CD4-positive, alpha-beta T cell treated with Interleukin-17A for 4 hours (primary cell): ENCODE data around the gene FAM209B.
A peak's percentile ranks its signal among the peaks of the same experiment; 100 is the strongest.
"Not testable (repeated sequence)": the region's sequence is repeated elsewhere in the genome, so short reads cannot be mapped to it uniquely, and the experiment has no call there.

Source experiments
- DNase-seq: peaks from one replicate; pipeline ENCODE4 v3.0.0-alpha.2; 2020; ENCODE audit warnings: mixed read lengths

The FAM209B gene, protein sequence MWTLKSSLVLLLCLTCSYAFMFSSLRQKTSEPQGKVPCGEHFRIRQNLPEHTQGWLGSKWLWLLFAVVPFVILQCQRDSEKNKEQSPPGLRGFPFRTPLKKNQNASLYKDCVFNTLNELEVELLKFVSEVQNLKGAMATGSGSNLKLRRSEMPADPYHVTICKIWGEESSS

DNA sequence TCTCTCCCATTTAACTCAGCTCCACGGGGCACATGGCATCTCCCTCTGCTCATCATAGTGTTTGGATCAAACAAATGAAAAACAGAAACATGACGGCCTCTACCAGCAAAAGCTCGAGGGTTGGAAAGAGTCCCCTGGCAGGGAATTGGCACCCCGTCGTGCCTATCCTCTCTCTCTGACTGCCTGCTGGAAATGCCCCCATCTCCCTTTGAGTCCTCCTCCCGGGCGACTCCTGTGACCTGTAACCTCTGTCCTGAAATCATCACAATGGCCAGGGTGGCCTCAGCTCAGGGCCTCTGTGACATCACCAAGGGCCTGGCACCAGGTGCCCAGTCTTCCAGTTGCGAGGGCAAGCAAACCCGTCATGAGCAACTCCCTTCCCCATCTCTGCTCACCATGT is at the start of gene FAM209B:
FAM209B (plus strand) TSS at position 301 of the 400 bp plus-strand sequence; CDS start at position 397, 96 bp downstream.
- DNase-seq = not testable (repeated sequence)

DNA sequence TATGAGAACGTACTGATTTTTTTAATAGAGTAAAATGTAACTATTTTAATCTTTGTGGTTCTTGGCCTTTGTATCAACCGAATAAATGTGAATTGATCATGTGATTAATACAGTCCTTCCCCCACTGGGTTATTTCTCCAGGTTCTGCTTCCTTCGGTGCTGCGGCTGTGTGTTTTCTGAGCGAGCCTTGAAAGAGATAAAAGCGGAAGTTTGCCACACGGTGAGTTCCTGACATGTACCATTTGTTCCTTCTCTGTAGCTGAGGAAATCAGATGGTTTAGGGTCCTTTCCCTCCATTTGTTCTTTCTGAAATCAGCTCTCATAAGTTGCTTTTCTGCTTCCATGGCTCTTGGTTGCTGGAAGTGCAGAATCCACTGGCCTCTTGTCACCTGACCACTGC is 49.1 kb upstream of the FAM209B start:
- DNase-seq = peak; percentile 37

DNA sequence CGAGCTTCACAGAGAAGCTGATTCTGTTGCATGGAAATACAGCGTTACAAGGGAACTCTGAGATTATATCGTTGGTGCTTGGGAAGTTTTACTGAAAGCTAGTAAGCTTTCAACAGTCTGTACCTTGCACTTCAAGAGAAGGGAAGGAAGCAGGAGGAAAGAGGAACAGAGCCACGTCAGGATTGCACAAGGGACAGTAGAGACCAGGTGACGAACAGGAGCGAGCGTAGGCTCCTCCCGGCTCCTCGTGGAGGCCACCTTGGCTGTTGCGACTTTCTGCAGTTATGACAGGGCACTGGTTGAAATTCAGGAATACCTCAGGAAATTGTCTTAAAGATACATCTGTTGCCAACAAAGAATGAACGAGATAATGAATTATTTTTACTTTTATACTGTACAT is 45.8 kb upstream of the FAM209B start:
- no peak for DNase-seq

GRCh38 chr20:56488566-56488965 is 44.5 kb upstream of the FAM209B start:
- no peak for DNase-seq

DNA sequence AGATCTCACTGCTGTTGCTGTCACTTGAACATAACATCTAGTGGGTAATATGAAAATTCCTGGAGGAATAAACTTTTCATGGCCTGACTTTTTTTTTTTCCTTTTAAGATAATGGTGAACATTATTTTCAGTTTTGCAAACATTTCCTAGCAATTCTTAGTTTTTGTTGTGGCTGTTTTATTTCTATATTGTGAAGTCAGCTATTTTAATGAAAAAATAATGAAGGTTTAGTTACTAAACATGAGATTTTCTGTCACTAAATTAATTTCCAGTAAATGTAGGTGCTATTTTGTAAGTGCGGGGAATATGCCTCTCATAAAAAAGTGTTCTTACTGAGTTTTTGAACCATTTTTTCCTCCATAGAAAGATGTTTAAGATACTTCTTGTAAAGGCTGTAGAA is 31.9 kb upstream of the FAM209B start:
- DNase-seq = no peak

DNA sequence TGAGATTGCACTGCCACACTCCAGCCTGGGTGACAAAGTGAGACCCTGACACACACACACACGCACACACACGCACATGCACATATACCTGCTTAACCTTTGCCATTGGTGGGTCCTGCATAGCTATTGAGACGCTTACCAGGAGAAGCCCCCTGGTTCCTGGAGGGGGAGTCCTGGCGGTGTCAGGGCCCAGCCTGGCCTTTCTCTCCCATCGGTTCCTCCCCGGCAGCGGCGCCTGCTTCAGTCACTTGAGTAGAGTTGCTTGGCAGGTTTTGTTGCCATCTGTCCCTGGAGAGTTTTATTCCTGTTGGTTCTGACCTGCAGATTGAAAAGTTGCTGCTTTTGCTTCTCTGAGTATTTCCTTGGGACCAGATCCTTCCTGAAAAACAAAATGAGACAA is 29.1 kb upstream of the FAM209B start:
- no peak for DNase-seq

- peak; percentile 37 for DNase-seq
These were observed 28.6 kb upstream of the FAM209B start for GRCh38 chr20:56504373-56505005.

- no peak for DNase-seq
These were observed 26.9 kb upstream of the FAM209B start for GRCh38 chr20:56506103-56506502.

GRCh38 chr20:56511926-56512325 is 21.1 kb upstream of the FAM209B start:
- DNase-seq = no peak

DNA sequence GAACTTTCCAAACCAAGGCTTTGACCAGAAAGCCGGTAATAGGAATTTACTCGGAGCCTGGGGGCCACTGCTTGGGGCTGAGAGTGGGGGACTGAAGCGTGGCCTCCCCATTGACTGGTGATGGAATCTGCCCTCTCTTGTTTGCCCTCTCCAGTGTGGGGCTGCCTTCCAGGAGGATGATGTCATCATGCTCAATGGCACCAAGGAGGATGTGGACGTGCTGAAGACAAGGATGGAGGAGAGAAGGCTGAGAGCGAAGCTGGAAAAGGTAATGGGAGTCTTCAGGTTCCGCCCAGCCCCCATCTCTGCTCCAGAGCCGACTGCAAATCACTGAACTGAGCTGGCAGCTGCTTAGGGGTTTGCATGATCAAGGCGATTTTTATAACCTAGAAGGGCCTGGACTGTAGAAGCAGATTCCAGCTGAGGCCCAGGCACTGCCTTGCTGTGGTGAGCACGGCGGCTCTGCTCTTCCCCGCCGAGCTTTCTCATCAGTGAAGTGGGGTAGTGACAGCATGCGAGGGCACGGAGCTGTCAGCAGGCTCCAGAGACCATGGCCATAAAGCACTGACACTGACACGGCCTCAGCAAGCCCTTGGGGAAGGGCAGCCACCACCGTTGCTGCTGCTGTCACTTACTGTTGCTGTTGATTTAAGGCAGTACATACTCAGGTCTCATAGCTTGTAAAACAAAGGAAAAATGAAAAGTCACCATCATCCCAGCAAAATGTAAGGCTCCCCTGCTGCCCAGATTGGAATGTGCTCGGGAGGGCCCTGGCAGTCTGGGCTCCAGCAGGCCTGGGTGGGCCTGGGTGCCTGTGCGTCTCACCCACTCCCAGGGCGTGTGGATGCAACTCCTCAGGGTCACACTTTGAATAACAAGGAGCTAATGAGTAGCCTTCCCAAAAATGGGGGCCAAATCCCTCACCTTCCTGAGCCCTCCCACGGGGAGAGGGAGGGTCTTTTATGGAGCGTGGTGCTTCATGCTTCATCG is 19.6 kb upstream of the FAM209B start:
- no peak for DNase-seq

GRCh38 chr20:56516631-56517030 is 16.4 kb upstream of the FAM209B start:
- DNase-seq = no peak

GRCh38 chr20:56517211-56517610 is 15.8 kb upstream of the FAM209B start:
- DNase-seq = no peak

- DNase-seq = no peak
These were observed 15.4 kb upstream of the FAM209B start for GRCh38 chr20:56517641-56518040.

- DNase-seq = no peak
These were observed 14.9 kb upstream of the FAM209B start for GRCh38 chr20:56518126-56518525.

DNA sequence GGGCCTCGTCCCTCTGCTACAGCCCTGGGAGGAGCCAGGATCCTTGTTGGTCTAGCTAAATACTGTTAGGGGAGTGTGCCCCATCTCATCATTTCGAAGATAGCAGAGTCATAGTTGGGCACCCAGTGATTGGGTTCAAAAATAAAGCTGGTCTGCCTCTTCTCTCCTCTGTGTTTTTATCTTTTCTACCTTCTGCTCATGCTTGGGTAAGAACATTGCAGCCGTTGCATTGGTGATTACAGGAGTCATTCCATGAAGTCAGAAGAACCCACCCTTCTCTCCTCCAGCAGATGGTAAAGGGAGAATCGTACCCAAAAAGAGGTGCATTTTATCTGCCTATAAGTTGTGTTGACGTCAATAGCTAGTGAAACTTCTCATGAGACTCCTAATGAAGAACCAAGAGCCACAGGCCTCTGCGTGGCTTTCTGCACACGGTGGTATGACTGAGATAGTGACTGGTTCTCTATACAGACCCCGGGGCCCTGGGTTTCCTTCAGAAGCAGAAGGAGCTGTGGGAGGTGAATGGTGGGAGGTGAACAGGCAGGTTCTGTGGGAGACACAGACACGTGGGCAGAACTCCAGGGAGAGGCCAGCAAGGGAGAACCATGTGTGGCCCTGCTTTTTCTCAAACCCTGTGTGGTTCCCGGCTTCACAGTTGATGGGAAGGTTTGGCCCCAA is 14.2 kb upstream of the FAM209B start:
- no peak for DNase-seq

- DNase-seq = no peak
These were observed 13.5 kb upstream of the FAM209B start for GRCh38 chr20:56519551-56519950.

- no peak for DNase-seq
These were observed 12.9 kb upstream of the FAM209B start for GRCh38 chr20:56520180-56520579.

DNA sequence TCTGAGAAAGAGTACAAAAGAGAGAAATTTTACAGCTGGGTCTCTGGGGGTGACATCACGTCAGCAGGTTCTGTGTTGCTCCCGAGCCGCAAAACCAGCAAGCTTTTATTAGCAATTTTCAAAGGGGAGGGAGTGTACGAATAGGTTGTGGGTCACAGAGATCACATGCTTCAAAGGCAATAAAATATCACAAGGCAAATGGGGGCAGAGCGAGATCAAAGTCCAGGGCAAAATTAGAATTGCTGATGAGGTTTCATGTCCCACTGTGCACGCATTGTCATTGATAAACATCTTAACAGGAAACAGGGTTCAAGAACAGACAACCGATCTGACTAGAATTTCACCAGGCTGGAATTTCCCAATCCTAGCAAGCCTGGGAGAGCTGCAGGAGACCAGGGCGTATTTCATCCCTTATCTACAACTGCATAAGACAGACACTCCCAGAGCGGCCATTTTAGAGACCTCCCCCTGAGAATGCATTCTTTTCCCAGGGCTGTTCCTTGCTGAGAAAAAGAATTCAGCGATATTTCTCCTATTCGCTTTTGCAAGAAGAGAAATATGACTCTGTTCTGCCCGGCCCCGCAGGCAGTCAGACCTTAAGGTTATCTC is 12.2 kb upstream of the FAM209B start:
- not testable (repeated sequence) for DNase-seq

GRCh38 chr20:56522311-56522710 is 10.7 kb upstream of the FAM209B start:
- DNase-seq = no peak

DNA sequence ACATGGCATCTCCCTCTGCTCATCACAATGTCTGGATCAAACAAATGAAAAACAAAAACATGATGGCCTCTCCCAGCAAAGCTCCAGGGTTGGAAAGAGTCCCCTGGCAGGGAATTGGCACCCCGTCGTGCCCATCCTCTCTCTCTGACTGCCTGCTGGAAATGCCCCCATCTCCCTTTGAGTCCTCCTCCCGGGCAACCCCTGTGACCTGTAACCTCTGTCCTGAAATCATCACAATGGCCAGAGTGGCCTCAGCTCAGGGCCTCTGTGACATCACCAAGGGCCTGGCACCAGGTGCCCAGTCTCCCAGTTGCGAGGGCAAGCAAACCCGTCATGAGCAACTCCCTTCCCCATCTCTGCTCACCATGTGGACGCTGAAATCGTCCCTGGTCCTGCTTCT is 8.6 kb upstream of the FAM209B start, which contains the start of gene FAM209A:
FAM209A (plus strand) TSS at position 301 of the 400 bp plus-strand sequence; CDS start at position 366, 65 bp downstream.
- DNase-seq = not testable (repeated sequence)

GRCh38 chr20:56527521-56527920 is 5.5 kb upstream of the FAM209B start:
- DNase-seq = no peak

DNA sequence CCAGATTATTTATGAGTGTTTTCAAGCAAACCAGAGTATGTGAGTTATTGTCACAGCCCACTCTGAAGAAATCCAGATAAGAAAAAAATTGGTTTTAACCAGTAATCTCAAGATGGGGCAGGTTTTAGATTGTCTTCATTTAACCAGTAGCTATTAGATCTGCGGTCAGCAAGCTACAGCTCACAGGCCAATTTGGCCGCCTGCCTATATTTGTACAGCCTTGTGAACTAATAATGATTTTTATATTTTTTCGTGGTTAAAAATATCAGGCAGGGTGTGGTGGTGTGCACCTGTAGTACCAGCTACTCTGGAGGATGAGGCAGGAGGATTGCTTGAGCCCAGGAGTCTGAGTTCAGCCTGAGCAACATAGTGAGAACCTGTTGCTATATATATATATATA is 5.0 kb downstream of the FAM209B start:
- no peak for DNase-seq
